HG02973 (cell line): ENCODE measurements around the gene RASGRF1.
"Not testable (repeated sequence)": the region's sequence is repeated elsewhere in the genome, so short reads cannot be mapped to it uniquely, and the experiment has no call there.

Experiments used
- ATAC-seq: cut with Tn5 transposase; IDR thresholded peaks from one replicate; pipeline ENCODE4 v1.9.1; 2021; ENCODE audit warnings: moderate library complexity; ENCODE audit not compliant: unreplicated experiment

Gene RASGRF1

GRCh38 chr15:78932258-78932808 is 158.2 kb downstream of the RASGRF1 start:
- no peak for ATAC-seq

DNA sequence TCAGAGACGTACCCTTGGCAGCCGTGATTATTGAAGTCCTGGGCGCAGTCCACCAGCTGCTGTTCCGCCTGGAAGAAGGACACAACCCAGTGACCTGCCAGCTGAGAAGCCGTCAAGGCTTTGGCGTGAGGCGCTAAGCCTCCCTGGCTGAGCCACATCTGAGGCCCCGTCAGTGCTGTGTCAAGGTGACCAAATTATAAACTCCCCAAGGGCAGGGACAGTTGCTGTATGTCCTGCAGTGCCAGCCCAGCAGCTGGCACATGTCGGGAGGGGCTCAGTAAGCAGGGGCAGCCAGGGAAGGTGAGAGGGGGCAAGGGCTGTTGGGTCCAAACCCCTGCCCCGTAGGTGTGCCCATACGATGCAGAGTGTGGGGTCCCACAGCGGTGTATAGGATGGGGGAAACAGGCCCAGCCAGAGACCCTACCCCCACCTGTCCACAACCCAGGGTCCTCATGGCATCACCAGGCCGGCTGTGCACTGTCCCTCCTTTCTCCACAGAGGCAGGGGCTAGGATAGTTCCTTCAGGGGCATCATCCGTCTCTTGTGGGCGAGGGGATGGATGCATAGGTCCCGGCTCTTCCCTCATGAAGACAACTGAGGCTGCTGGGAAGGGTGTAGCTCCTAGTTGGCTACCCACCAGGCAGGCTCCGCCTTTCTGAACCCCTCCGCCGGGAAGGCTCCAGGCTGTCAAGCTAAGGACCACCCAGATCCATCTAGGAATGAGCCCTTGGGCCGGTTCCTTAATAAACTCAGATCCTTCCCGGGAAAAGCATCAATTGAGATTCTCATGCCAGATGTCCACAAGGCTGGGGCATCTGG is 158.9 kb downstream of the RASGRF1 start:
- ATAC-seq: no peak

- ATAC-seq: no peak
These were observed 159.8 kb downstream of the RASGRF1 start for GRCh38 chr15:78930577-78931388.

DNA sequence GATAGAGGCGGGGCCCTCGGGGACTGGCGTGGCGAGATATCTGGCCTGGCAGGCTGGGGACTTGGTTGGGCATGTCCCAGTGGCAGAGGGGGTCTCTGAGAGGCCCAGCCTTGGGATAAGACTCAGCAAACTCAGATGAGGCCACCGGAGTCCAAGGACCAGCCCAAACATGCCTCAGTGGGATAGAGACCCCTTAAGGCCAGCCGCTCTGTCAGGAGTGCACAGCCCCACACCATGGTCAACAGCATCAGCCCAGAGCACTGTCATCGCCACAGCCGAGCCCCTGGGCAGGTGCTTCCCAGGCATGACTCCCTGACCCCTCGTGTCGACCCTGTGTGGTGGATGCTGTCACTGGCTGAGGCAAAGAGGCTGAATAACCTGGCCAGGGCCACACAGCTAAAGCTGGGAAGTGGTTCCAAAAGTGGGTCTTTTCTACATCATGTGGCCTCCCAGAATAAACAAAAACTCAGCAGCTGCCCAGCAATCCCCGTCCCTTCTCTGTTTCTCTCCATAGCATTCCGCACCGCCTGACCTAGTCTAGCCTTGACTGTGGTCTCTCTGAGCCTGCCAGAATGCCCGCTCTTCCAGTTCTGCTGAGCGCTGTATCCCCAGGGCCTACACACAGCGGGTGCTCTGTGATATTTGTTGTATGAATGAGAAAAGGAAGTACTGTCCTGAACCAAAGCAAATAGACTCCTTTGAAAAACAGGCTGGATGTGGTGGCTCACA is 160.9 kb downstream of the RASGRF1 start:
- no peak for ATAC-seq

GRCh38 chr15:78928616-78929093 is 161.9 kb downstream of the RASGRF1 start:
- no peak for ATAC-seq

GRCh38 chr15:78928176-78928575 is 162.4 kb downstream of the RASGRF1 start:
- ATAC-seq: not testable (repeated sequence)

GRCh38 chr15:78927077-78927790 is 163.3 kb downstream of the RASGRF1 start:
- ATAC-seq: no peak

GRCh38 chr15:78925956-78926743 is 164.4 kb downstream of the RASGRF1 start:
- no peak for ATAC-seq

DNA sequence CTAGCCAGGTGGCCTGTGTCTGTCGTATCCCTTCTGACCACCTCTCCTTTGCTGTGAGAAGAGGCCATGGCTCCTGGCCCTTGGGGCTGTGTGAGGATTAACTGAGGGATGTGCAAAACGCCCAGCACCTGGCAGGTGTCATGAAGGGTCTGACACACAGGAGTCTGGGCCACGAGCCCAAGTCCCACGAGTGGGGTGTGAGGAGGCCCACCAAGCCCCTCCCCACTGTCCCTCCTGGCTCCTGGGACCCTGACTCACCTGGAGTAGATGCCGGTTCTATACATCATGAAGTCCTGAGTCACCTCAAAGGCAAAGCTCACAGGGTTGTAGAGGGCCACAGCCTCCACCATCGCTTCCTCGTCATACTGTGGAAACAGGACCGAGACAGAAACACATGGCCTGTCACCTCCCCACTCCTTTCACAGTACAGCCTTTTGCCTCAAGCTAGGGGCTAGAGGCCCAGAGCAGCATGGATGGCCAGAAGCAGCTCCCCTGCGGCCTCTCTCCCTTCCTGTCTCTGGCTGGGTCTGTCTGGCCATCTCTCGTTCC is 165.4 kb downstream of the RASGRF1 start:
- ATAC-seq: no peak

DNA sequence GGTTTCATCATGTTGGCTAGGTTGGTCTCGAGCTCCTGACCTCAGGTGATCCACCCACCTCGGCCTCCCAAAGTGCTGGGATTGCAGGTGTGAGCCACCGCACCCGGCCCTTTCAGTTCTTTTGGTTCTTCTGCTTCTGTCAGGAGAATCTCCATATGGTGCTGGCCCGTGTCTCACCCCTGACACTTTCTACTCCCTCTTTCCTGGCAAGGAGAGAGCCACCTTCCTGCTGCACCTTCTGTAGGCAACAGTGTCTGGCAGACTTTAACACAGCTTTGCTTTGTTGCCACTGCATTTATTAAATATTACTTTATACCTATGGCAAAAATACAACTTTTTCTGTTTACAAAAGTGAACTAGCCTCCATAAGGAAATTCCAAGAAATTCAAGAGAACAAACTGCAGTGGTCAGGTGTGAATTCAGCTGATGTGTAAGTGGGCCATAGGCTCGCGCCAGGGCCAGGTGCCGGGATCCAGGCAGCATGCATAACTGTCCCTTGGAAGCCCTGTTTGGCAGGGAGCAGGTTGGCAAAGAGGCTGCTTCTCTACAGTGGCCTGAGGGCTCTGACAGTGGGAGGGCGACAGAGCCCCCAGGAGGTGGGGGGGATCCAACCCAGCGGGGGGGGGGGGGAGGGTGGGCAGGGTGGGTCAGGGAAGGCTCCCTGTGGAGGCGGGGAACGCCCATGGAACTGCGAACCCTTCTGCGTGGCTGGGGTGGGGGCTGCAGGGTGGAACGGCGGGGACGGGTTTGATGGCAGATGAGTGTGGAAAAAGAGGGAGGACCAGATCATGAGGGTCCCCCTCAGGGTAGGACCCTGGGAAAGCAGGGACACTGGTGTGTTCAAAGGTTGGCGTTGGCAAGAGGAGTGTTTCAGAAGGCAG is 166.9 kb downstream of the RASGRF1 start:
- no peak for ATAC-seq

GRCh38 chr15:78923015-78923414 is 167.6 kb downstream of the RASGRF1 start:
- no peak for ATAC-seq

- ATAC-seq: no peak
These were observed 168.1 kb downstream of the RASGRF1 start for GRCh38 chr15:78922527-78922926.

GRCh38 chr15:78921940-78922339 is 168.6 kb downstream of the RASGRF1 start:
- ATAC-seq: no peak

DNA sequence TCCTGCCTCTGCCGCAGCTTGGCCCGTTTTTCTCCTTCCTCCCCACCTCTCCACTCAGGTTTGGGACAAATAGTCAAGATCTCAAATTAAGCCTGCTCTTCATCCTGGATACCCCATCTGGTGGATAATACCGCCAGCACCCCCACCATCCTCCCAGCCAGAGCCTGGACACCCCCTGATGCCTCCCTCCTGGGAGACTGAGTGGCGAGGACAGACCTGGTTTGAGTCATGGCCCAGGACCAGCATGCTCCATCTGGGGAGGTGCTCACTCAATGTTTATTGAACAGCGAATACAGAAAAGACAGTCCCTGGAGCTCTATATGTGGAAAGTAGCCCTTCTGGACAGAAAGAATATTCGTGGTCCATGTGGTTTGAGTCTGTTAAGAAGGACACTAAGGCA is 169.1 kb downstream of the RASGRF1 start:
- ATAC-seq: no peak

DNA sequence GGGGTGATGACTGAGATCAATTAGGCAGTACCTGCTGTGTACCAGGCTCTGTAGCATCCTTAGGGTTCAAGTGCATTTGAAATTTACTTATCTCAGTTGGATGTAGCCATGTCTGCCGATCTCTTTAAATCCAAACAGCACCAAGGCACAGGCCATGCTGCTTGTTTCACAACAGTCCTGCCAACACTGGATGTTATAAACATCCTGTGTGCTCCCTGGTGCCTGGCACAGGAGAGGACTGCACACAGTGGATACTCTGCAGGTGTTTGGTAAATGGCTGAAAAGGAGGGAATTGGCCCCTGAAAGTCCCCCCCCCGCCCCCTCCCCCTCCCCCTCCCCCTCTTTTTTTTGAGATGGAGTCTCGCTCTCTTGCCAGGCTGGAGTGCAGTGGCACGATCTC is 172.7 kb downstream of the RASGRF1 start:
- ATAC-seq: no peak

GRCh38 chr15:78916088-78916487 is 174.5 kb downstream of the RASGRF1 start:
- ATAC-seq: no peak

GRCh38 chr15:78915341-78916087 is 175.1 kb downstream of the RASGRF1 start:
- no peak for ATAC-seq
